ENCODE measurements around the gene GSX1.
"Not testable (repeated sequence)": the region's sequence is repeated elsewhere in the genome, so short reads cannot be mapped to it uniquely, and the experiment has no call there.

The GSX1 gene

DNA sequence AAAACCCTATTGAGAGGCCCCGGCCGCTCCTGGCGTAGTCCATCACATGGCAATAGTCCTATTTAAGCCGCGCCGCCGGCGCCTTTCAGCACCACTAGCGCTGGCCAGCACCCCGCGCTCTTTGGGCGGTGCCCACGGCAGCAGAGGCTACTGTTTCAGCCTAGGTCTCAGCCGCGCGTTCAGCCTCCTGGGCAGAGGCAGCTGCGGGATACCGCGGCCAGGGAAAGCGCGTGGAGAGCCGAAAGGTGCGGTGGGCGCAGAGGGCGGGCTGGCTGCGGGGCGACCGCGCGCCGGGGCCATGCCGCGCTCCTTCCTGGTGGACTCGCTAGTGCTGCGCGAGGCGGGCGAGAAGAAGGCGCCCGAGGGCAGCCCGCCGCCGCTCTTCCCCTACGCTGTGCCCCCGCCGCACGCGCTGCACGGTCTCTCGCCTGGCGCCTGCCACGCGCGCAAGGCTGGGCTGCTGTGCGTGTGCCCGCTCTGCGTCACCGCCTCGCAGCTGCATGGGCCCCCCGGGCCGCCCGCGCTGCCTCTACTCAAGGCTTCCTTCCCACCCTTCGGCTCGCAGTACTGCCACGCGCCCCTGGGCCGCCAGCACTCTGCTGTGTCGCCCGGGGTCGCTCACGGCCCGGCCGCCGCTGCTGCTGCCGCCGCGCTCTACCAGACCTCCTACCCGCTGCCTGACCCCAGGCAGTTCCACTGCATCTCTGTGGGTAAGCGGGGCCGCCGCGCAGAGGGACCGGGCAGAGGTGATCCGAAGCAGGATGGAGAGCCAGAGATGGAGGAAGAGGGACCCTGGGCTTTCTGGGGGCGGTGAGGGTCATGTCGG, at the start of gene GSX1:
Gene GSX1 (plus strand): TSS at position 91 of the 826 bp plus-strand sequence. CDS start 208 bp downstream, at position 299.
- H3K36me3 Mint-ChIP-seq = peaks cover 12% of the 10 kb centered on the region
- peaks cover 35% of the 10 kb centered on the region for H3K4me1 Mint-ChIP-seq
- H3K27ac Mint-ChIP-seq = peak within 1 kb of the TSS; percentile 49
- H3K9me3 Mint-ChIP-seq = no peaks in the 10 kb centered on the region
- H3K27me3 Mint-ChIP-seq = peaks cover 99% of the 10 kb centered on the region
- CTCF ChIA-PET = no interaction called here
- H3K4me3 Mint-ChIP-seq = peak within 1 kb of the TSS; percentile 71
- DNase-seq = peak; percentile 72

DNA sequence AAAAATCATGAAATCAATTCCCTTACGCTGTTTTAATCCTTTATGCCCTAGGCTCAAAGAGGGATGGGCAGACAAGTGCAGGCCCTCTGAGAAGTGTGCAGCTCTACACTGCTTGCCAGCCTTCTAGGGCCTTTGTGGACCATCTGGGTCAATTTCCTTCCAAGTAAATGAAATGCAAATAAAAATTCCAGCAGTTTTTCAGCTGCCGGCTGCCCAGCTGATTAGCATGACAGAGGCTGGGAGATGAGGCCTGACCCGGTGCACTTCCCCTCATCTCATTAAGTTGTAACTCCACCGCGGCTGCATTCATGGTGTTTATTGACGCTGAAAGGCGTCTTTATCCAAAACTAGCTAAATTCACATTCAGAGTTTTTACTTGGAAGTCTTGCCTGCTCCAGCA, 47.5 kb upstream of the GSX1 start:
- no peaks in the 10 kb centered on the region for H3K9me3 Mint-ChIP-seq
- no peaks in the 10 kb centered on the region for H3K4me1 Mint-ChIP-seq
- H3K27ac Mint-ChIP-seq = no peak overlapping the region
- DNase-seq = no peak
- CTCF ChIA-PET = interaction anchor here (0.5 kb wide), 1 partner anchor 30 kb away, joined by 4 read pairs; no protein-coding TSS in a partner anchor
- peaks cover 5% of the 10 kb centered on the region for H3K27me3 Mint-ChIP-seq
- no peak overlapping the region for H3K4me3 Mint-ChIP-seq
- no peaks in the 10 kb centered on the region for H3K36me3 Mint-ChIP-seq

- CTCF ChIA-PET = interaction anchor here (0.7 kb wide), 1 partner anchor 323 kb away, joined by 3 read pairs; no protein-coding TSS in a partner anchor
Measured at GRCh38 chr13:27745301-27745700, 47.0 kb upstream of the GSX1 start.

GRCh38 chr13:27748143-27748542, 44.1 kb upstream of the GSX1 start:
- H3K4me3 Mint-ChIP-seq, H3K4me1 Mint-ChIP-seq, H3K36me3 Mint-ChIP-seq, DNase-seq, H3K27ac Mint-ChIP-seq, H3K9me3 Mint-ChIP-seq, CTCF ChIA-PET: not testable (repeated sequence)
- peaks cover 12% of the 10 kb centered on the region for H3K27me3 Mint-ChIP-seq

More at GRCh38 chr13:27745301-27745700, 47.0 kb upstream of the GSX1 start:
- DNase-seq = no peak
- Mint-ChIP-seq H3K27me3 (peaks cover 5% of the 10 kb centered on the region), H3K4me3 (no peak overlapping the region), H3K9me3 (no peaks in the 10 kb centered on the region), H3K4me1 (no peaks in the 10 kb centered on the region), H3K27ac (no peak overlapping the region), H3K36me3 (no peaks in the 10 kb centered on the region)

DNA sequence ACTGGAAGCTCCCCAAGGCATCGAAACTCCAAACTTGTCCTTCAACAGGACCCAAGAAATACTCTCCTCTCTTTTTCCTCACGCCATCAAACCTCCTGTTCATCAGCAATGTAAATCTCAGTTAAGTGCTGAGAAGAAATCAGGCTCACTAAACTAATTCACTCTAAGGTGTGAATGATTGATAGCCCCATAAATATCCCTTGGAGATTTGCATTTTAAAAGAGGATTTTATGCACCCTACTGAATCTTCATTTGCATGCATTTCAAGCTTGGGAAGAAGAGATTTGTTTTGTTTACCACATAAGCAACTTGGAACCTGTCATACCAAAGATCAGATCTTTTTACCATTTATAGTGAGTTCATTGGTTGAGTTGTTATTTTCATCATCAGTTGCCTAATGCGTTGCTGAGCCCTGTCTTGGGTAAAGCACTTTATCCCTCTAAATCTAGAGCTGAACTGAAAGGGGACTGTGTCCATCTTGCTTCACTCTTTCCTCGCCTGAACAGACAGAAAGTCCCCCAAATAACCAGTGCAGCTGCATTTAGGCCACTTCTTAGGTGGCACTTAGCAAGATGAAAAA, 40.2 kb upstream of the GSX1 start:
- Mint-ChIP-seq H3K27ac (peak overlapping the region; percentile 33), H3K36me3 (no peaks in the 10 kb centered on the region), H3K4me1 (no peaks in the 10 kb centered on the region), H3K4me3 (no peak overlapping the region), H3K27me3 (peaks cover 17% of the 10 kb centered on the region), H3K9me3 (peaks cover 8% of the 10 kb centered on the region)
- DNase-seq = no peak
- CTCF ChIA-PET = no interaction called here

DNA sequence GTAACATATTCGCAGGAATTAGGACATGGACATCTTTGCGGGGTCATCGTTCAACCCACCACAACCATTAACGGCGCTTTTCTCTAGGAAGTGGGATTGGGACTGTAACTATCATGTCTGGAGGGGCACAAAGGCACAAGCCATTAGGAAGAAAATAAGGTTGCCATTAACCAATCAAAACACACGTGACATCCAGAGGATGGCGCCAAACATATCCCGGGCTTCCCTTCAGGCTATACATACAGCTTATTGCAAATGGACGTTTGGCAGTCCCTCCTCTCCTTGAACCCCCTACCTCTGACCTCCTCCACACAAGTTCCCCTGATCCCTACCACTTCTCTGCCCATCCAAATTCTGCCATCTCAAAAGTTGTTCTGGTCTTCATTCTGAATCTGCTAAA, 26.6 kb upstream of the GSX1 start:
- no peak overlapping the region for H3K27ac Mint-ChIP-seq
- CTCF ChIA-PET = no interaction called here
- H3K4me1 Mint-ChIP-seq = no peaks in the 10 kb centered on the region
- H3K9me3 Mint-ChIP-seq = no peaks in the 10 kb centered on the region
- H3K27me3 Mint-ChIP-seq = peaks cover 10% of the 10 kb centered on the region
- no peaks in the 10 kb centered on the region for H3K36me3 Mint-ChIP-seq
- DNase-seq = no peak
- no peak overlapping the region for H3K4me3 Mint-ChIP-seq

DNA sequence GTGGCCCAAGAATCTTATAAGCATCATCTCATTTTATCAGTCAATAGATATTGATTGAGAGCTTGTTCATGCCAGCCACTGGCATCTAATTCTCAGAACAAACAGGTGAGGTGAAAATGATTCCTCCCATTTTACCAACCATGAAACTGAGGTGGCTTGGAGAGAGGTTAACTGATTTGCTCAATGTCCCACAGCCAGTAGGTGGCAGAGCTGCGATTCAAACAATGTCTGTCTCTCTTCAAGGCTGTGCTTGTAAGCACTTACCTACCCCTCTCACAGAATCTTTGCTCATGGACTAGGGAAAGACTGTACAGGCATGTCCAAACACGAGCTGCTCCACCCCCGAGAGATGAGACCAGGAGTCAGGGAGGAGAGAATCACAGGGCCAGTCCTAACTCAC, 21.5 kb upstream of the GSX1 start:
- peaks cover 25% of the 10 kb centered on the region for H3K27me3 Mint-ChIP-seq
- H3K4me3 Mint-ChIP-seq = no peak overlapping the region
- H3K27ac Mint-ChIP-seq = no peak overlapping the region
- DNase-seq = peak; percentile 49
- H3K9me3 Mint-ChIP-seq = no peaks in the 10 kb centered on the region
- H3K4me1 Mint-ChIP-seq = no peaks in the 10 kb centered on the region
- no peaks in the 10 kb centered on the region for H3K36me3 Mint-ChIP-seq
- CTCF ChIA-PET = interaction anchor here (0.7 to 5.3 kb wide), 6 partner anchors 16 to 367 kb away, joined by 3 to 62 read pairs (median 4); no protein-coding TSS in a partner anchor

- Mint-ChIP-seq H3K4me3 (no peak overlapping the region), H3K27ac (no peak overlapping the region), H3K9me3 (no peaks in the 10 kb centered on the region), H3K36me3 (no peaks in the 10 kb centered on the region), H3K27me3 (peaks cover 37% of the 10 kb centered on the region), H3K4me1 (no peaks in the 10 kb centered on the region)
- CTCF ChIA-PET = interaction anchor here (0.6 to 5.3 kb wide), 4 partner anchors 10 to 425 kb away, joined by 3 to 62 read pairs (median 4); no protein-coding TSS in a partner anchor
- DNase-seq = no peak
Measured at GRCh38 chr13:27772651-27773425, 19.4 kb upstream of the GSX1 start.

- Mint-ChIP-seq H3K4me3 (no peak overlapping the region), H3K9me3 (no peaks in the 10 kb centered on the region), H3K4me1 (no peaks in the 10 kb centered on the region), H3K27ac (no peak overlapping the region), H3K36me3 (no peaks in the 10 kb centered on the region), H3K27me3 (peaks cover 42% of the 10 kb centered on the region)
- CTCF ChIA-PET = interaction anchor here (0.8 to 5.3 kb wide), 3 partner anchors 29 to 412 kb away, joined by 3 to 62 read pairs (median 4); no protein-coding TSS in a partner anchor
- no peak for DNase-seq
Measured at GRCh38 chr13:27774169-27774568, 18.1 kb upstream of the GSX1 start.

GRCh38 chr13:27774651-27775050, 17.6 kb upstream of the GSX1 start:
- peaks cover 44% of the 10 kb centered on the region for H3K27me3 Mint-ChIP-seq
- no peaks in the 10 kb centered on the region for H3K36me3 Mint-ChIP-seq
- H3K4me3 Mint-ChIP-seq = no peak overlapping the region
- DNase-seq = no peak
- no peaks in the 10 kb centered on the region for H3K4me1 Mint-ChIP-seq
- CTCF ChIA-PET = interaction anchor here (0.8 to 5.3 kb wide), 3 partner anchors 30 to 413 kb away, joined by 3 to 62 read pairs (median 4); no protein-coding TSS in a partner anchor
- no peak overlapping the region for H3K27ac Mint-ChIP-seq
- H3K9me3 Mint-ChIP-seq = no peaks in the 10 kb centered on the region

- CTCF ChIA-PET = no interaction called here
- H3K27me3 Mint-ChIP-seq = peaks cover 50% of the 10 kb centered on the region
- H3K4me3 Mint-ChIP-seq = no peak overlapping the region
Measured at GRCh38 chr13:27775943-27776342, 16.3 kb upstream of the GSX1 start.

DNA sequence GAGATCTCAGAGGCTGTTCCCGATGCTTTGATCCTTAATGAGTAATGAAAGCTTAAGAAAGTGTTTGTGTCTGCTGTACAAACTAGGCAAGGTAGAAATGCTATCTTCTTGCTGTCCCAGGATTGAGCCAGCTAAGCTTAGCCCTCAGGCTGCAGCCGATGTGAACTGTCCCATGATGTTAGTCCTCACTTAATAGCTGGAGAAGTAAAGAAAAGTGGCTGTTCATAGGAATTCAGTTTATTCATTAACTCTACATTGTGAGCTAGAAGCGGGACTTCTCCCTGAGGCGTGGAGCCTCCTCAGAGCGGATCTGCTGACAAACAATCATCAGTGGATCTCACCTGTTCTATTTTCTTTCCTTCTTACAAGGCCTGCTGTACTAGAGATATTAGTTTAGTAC, 10.1 kb upstream of the GSX1 start:
- DNase-seq = no peak
- no peaks in the 10 kb centered on the region for H3K4me1 Mint-ChIP-seq
- no peaks in the 10 kb centered on the region for H3K36me3 Mint-ChIP-seq
- no peak overlapping the region for H3K4me3 Mint-ChIP-seq
- H3K9me3 Mint-ChIP-seq = no peaks in the 10 kb centered on the region
- CTCF ChIA-PET = interaction anchor here (1.0 to 1.3 kb wide), 5 partner anchors 10 to 420 kb away, joined by 3 to 4 read pairs (median 4); no protein-coding TSS in a partner anchor
- H3K27ac Mint-ChIP-seq = no peak overlapping the region
- H3K27me3 Mint-ChIP-seq = peaks cover 65% of the 10 kb centered on the region

More at GRCh38 chr13:27775943-27776342, 16.3 kb upstream of the GSX1 start:
- Mint-ChIP-seq H3K9me3 (no peaks in the 10 kb centered on the region), H3K36me3 (no peaks in the 10 kb centered on the region), H3K27ac (no peak overlapping the region), H3K4me1 (no peaks in the 10 kb centered on the region)
- DNase-seq = no peak

DNA sequence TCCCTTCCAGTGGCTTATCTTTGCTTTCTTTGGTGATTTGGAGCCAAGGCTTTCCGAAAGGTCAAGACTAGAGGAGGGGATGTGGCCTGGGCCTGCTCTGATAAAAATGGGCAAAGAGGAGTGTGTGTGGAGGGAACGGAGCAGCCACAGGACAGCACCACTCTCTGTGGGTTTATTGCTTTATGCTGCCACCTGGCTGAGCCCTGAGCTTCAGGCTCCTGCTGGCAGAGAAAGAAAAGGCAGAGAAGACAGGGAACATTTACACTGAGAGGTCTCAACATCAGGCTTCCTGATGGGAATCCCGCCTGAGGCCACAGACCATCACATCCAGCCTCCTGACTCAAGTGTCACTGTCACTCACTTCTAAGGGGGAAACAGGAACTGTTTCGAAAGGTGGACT, 9.2 kb upstream of the GSX1 start:
- Mint-ChIP-seq H3K27ac (no peak overlapping the region), H3K4me1 (no peaks in the 10 kb centered on the region), H3K9me3 (no peaks in the 10 kb centered on the region), H3K4me3 (no peak overlapping the region), H3K36me3 (no peaks in the 10 kb centered on the region), H3K27me3 (peaks cover 67% of the 10 kb centered on the region)
- CTCF ChIA-PET = interaction anchor here (0.9 to 1.3 kb wide), 6 partner anchors 11 to 421 kb away, joined by 3 to 4 read pairs (median 4); no protein-coding TSS in a partner anchor
- DNase-seq = no peak

- no peak for DNase-seq
- Mint-ChIP-seq H3K36me3 (peaks cover 12% of the 10 kb centered on the region), H3K4me3 (no peak overlapping the region), H3K27ac (no peak overlapping the region), H3K27me3 (peaks cover 85% of the 10 kb centered on the region), H3K4me1 (peaks cover 33% of the 10 kb centered on the region), H3K9me3 (no peaks in the 10 kb centered on the region)
- CTCF ChIA-PET = interaction anchor here (3.3 kb wide), 1 partner anchor 38 kb away, joined by 14 read pairs; no protein-coding TSS in a partner anchor
Measured at GRCh38 chr13:27788271-27788670, 4.0 kb upstream of the GSX1 start.
